VCaP (cell line): ENCODE data around the gene ANP32D.
"Not testable (repeated sequence)": the region's sequence is repeated elsewhere in the genome, so short reads cannot be mapped to it uniquely, and the experiment has no call there.

Experiments
- H3K27ac ChIP-seq: fragments of 450-650 bp; 2 replicates; pipeline ENCODE4 v1.5.1; 2017
- TF ChIP-seq, protein P1 (sequence below): fragments of 450-650 bp; conservative IDR thresholded peaks from 2 replicates; pipeline ENCODE4 v1.5.1; 2017; ENCODE audit warnings: mild to moderate bottlenecking, moderate library complexity

ANP32D gene

DNA sequence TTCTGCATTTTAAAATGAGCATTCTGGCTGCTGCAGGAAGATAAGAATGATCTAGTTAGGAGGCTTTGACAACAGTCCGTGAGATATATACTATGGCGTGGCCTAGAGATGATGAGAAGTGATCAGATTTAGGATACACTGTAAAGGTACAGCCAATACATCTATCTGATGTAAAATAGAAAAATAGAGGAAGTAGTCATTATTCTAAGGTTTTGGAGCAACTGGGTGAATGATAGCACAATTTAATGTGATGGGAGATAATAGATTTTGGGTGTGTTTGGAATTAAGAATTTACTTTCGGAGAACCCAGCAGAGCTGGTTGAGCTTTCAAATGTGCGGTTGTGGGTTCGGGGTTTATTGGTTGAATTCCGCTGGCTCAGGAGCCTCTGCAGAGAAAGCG is at the start of gene ANP32D:
Gene ANP32D, plus strand, starts transcription at position 301 of the 400 bp plus-strand sequence. CDS start 106 bp downstream, outside the sequence.
- TF ChIP-seq, protein P1, sequence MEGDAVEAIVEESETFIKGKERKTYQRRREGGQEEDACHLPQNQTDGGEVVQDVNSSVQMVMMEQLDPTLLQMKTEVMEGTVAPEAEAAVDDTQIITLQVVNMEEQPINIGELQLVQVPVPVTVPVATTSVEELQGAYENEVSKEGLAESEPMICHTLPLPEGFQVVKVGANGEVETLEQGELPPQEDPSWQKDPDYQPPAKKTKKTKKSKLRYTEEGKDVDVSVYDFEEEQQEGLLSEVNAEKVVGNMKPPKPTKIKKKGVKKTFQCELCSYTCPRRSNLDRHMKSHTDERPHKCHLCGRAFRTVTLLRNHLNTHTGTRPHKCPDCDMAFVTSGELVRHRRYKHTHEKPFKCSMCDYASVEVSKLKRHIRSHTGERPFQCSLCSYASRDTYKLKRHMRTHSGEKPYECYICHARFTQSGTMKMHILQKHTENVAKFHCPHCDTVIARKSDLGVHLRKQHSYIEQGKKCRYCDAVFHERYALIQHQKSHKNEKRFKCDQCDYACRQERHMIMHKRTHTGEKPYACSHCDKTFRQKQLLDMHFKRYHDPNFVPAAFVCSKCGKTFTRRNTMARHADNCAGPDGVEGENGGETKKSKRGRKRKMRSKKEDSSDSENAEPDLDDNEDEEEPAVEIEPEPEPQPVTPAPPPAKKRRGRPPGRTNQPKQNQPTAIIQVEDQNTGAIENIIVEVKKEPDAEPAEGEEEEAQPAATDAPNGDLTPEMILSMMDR: no peak
- H3K27ac ChIP-seq: no peak within 1 kb of the TSS

DNA sequence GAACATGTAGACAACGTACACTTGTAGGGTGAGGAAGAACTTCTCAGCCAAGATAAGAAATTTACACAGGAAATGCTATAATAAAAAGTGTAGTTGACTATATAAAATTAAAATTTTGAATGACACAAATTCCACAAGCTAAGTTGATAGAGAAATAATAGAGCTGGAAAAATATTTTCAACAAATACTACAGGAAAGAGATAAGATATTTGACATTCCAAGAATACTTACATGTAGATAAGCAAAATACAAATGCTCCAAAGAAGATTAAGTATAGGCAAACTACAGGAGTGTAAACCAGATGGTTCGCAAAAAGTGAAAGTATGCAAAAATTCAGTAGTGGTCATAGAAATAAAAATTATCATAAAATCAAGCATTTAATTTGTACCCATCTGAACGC is 49.2 kb upstream of the ANP32D start:
- TF ChIP-seq, protein P1: no peak
- no peak overlapping the region for H3K27ac ChIP-seq

DNA sequence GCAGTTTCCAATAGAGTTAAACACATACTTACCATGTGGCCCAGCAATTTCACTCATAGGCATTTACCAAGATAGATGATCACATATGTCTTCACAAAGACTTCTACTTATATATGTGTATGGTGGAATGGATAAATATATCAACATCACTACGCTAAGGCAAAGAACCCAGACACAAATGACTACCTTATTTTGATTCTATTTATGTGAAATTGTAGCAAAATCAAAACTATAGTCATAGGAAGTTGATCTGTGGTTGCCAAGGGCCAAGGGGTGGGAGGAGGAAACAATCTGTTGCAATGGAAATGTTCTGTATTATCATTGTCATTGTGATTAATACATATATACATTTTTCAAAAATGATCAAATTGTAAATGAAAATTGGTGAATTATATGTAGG is 47.7 kb upstream of the ANP32D start:
- TF ChIP-seq, protein P1: no peak
- H3K27ac ChIP-seq: no peak overlapping the region

DNA sequence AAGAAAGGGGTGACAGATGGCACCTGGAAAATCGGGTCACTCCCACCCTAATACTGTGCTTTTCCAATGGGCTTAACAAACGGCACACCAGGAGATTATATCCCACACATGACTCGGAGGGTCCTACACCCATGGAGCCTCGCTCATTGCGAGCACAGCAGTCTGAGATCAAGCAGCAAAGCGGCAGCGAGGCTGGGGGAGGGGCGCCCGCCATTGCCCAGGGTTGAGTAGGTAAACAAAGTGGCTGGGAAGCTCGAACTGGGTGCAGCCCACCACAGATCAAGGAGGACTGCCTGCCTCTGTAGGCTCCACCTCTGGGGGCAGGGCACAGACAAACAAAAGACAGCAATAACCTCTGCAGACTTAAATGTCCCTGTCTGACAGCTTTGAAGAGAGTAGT is 38.3 kb upstream of the ANP32D start:
- not testable (repeated sequence) for H3K27ac ChIP-seq

DNA sequence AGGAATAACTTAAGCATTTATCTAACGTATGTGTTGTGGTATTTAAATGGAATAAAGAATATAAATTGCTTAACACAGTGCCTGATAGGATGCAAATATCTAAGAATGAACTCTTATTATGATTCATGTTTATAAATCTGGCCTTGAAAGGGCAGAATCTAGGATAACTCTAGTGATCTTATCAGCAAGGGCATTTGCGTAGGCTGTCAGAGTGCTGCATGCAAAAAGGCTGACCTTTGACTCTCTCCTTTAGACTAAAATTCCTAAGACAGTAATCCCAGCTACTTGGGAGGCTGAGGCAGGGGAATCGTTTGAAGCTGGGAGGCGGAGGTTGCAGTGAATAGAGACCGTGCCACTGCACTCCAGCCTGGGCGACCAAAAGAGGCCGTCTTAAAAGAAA is 31.3 kb upstream of the ANP32D start:
- no peak overlapping the region for H3K27ac ChIP-seq
- TF ChIP-seq, protein P1: no peak

DNA sequence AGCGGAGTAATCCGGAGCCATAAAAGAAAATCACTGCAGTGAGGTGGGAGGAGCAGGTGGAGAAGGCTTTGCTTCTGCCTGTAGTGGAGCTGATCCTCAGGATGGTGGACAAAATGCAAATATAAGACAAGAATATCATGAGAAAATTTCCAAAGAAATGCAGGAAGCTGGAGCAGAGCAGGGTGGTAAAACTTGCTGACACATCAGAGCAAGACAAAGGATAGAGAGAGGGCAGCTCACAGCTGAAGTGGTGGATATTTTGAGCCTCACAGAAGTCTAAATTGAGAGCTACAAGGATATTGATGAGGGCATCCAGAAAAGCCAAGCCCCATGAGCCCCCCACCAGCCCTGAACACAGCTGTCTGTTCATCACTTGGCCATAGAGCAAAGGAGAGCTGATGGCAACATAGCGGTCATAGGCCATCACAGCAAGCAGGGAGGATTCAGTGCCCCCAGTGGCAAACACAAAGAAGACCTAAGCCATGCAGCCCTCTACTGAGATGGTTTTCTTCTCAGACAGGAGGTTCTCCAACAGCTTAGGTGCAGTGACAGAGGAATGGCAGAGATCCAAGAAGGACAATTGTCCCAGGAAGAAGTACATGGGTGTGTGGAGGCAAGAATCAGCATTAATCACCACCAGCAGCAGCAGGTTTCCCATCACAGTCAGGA is 30.0 kb upstream of the ANP32D start:
- TF ChIP-seq, protein P1: peak; percentile 25; the same call in 1 of the 2 replicates
- no peak overlapping the region for H3K27ac ChIP-seq

DNA sequence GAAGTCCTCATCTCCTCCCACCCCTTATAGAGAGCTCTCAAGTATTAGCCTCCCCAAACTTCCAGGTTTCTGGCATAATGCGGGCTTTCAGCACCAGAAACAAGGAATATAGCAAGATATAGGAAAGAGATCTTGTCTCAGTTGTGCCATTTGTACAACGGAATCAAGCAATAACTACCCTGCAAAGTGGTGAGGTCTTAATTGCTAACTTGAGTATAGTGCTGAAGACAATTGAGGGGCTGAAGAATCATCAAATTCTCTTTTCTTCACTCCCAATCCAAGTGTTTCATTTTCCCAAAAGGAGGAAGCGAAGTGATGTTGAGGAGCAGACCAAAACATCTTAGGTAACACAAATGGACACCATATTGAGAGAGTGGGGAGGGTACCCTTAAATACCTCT is 26.8 kb upstream of the ANP32D start:
- H3K27ac ChIP-seq: no peak overlapping the region
- TF ChIP-seq, protein P1: no peak

DNA sequence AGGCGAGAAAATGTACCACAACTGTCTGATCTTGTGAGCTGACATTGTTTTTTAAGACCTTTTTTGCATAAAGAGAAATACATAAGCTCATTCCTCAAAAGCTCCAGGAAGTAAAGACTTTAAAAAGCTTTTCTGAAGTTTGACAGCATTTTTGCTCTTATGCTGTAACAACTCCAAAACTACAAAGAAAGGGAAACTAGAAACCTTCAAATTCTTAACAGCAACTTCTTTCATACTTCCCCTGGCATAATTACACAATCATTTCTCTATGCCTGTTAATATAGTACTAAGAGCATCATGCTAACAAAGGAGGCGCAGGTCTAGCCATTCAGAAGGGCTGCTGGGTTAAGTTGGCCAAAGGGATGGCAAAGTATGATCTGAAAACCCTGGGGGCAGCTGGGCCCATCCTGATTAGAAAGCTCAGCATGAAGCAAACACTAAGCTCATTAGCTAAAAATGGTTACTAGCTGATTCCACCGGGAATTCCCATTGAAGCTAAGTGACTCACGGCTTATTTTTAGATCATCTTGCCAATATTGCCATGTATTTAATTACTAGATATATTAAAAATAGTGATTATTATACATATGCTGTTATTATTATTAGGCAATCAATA is 26.1 kb upstream of the ANP32D start:
- TF ChIP-seq, protein P1: no peak
- no peak overlapping the region for H3K27ac ChIP-seq
